Endothelial cell (in vitro differentiated cells): ENCODE results near the gene EPHA2. TPM values are rescaled to one million over a fixed set of nuclear protein-coding genes. Genes with fewer than 3 reads are reported as not detected.

ENCODE experiments used
- DNase-seq: peaks from one replicate; pipeline ENCODE4 v3.0.0; 2021; ENCODE audit warnings: low spot score
- H3K27ac Mint-ChIP-seq: one replicate; pipeline ENCODE4 v1.8.0; 2021; ENCODE audit warnings: mixed read lengths, inconsistent platforms; ENCODE audit not compliant: unreplicated experiment
- H3K27me3 Mint-ChIP-seq: one replicate; pipeline ENCODE4 v1.8.0; 2021; ENCODE audit warnings: mild to moderate bottlenecking, moderate library complexity, mixed read lengths, inconsistent platforms; ENCODE audit not compliant: unreplicated experiment
- H3K36me3 Mint-ChIP-seq: one replicate; pipeline ENCODE4 v1.8.0; 2021; ENCODE audit warnings: mild to moderate bottlenecking, low read depth, mixed read lengths, inconsistent platforms; ENCODE audit not compliant: unreplicated experiment
- H3K4me1 Mint-ChIP-seq: one replicate; pipeline ENCODE4 v1.8.0; 2021; ENCODE audit warnings: mild to moderate bottlenecking, mixed read lengths, inconsistent platforms; ENCODE audit not compliant: unreplicated experiment
- H3K4me3 Mint-ChIP-seq: one replicate; pipeline ENCODE4 v1.8.0; 2021; ENCODE audit warnings: mild to moderate bottlenecking, mixed read lengths, inconsistent platforms; ENCODE audit not compliant: unreplicated experiment
- H3K9me3 Mint-ChIP-seq: one replicate; pipeline ENCODE4 v1.8.0; 2021; ENCODE audit warnings: mixed read lengths, inconsistent platforms; ENCODE audit not compliant: unreplicated experiment
- total RNA-seq: library from RNA; stranded (reverse); fragmentation: NEBNext Ultra II Directional; extraction: Animal tissue kit (Norgen Biotek cat#: 25700); gene quantifications from one replicate; pipeline ENCODE4 v1.2.1, GENCODE V29; 2021; ENCODE audit not compliant: unreplicated experiment
- TF ChIP-seq, protein P1 (sequence below): fragments of 200-600 bp; sonication (generic); IDR thresholded peaks from one replicate; pipeline ENCODE4 v1.5.0; 2021; ENCODE audit warnings: antibody characterized with exemption; ENCODE audit not compliant: unreplicated experiment

Gene EPHA2
- total RNA-seq, 1 donor from 2014 or later, result 109 TPM

DNA sequence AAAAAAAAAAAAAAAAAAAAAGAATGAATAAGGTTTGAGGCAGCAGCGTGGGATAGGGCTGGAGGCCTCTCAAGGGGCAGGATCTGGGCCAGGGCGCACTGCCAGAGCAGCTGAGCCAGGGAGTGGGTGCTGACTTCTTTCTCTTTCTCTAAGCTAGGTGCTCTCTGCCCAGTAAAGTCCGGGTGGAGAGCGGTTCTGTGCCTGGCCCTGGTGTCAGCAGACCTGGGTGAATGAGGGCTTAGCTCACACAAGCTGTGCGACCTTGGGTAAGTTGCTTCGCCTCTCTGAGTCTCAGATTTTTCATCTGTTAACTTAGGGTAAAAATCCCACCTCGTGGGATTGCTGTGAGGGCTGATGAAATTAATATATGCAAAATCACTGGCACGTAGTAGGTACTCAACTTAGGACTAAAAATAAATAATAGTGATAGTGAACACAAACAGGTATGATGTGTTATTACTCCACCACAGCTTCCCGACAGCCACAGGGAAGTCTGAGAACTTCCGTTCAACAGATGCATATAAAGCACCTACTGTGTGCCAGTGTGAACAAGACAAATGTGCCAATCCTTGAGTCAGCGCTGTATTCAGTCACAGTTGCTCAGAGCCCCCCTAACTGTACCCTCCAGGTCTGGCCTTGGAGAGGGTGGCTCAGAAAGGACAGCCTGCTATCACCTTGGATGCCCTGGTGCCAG, 80.4 kb downstream of the EPHA2 start:
- H3K4me1 Mint-ChIP-seq, result peaks cover 16% of the 10 kb centered on the region
- DNase-seq, result no peak
- no peak overlapping the region for H3K4me3 Mint-ChIP-seq
- H3K27me3 Mint-ChIP-seq, result peaks cover 15% of the 10 kb centered on the region
- H3K36me3 Mint-ChIP-seq, result peaks cover 8% of the 10 kb centered on the region
- H3K9me3 Mint-ChIP-seq, result no peaks in the 10 kb centered on the region
- TF ChIP-seq, protein P1, sequence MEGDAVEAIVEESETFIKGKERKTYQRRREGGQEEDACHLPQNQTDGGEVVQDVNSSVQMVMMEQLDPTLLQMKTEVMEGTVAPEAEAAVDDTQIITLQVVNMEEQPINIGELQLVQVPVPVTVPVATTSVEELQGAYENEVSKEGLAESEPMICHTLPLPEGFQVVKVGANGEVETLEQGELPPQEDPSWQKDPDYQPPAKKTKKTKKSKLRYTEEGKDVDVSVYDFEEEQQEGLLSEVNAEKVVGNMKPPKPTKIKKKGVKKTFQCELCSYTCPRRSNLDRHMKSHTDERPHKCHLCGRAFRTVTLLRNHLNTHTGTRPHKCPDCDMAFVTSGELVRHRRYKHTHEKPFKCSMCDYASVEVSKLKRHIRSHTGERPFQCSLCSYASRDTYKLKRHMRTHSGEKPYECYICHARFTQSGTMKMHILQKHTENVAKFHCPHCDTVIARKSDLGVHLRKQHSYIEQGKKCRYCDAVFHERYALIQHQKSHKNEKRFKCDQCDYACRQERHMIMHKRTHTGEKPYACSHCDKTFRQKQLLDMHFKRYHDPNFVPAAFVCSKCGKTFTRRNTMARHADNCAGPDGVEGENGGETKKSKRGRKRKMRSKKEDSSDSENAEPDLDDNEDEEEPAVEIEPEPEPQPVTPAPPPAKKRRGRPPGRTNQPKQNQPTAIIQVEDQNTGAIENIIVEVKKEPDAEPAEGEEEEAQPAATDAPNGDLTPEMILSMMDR, result no peak
- no peak overlapping the region for H3K27ac Mint-ChIP-seq

Other genes starting within 250 kb of the EPHA2 start
- gene ZBTB17, start 180.0 kb downstream of the EPHA2 start, total RNA-seq, result 33.6 TPM
- gene SRARP, start 151.8 kb downstream of the EPHA2 start, total RNA-seq, result 0.10 TPM
- not detected for gene HSPB7, start 138.0 kb downstream of the EPHA2 start, total RNA-seq
- not detected for gene CLCNKA, start 134.0 kb downstream of the EPHA2 start, total RNA-seq
- 0.59 TPM for gene CLCNKB, start 112.3 kb downstream of the EPHA2 start, total RNA-seq
- 0.56 TPM for gene FAM131C, start 82.4 kb downstream of the EPHA2 start, total RNA-seq
- 14.0 TPM for gene ARHGEF19, start 56.6 kb upstream of the EPHA2 start, total RNA-seq
- 3.6 TPM for gene CPLANE2, start 81.1 kb upstream of the EPHA2 start, total RNA-seq
- 17.2 TPM for gene FBXO42, start 196.4 kb upstream of the EPHA2 start, total RNA-seq
- 127 TPM for gene SZRD1, start 211.2 kb upstream of the EPHA2 start, total RNA-seq